ENCODE data around the gene TSHZ2.

DNA sequence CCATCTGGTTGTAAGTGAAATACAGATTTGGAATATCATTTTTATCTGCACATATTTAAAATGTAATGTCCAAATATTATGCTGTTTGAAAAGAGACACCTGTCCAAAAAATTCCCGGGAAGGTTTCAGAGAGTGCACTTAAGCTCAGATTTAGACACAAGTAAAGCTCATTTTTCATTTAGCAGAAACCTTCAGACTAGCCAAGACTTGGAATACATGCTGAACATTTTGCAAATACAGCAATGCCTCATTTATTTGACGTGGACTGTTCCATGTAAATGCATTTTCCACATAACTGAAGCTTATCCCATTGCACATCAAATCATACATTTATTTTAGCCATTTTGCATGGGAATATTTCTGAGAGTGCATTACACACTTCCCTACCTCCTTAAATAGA is 340.8 kb downstream of the TSHZ2 start:
- TF ChIP-seq, protein P1, sequence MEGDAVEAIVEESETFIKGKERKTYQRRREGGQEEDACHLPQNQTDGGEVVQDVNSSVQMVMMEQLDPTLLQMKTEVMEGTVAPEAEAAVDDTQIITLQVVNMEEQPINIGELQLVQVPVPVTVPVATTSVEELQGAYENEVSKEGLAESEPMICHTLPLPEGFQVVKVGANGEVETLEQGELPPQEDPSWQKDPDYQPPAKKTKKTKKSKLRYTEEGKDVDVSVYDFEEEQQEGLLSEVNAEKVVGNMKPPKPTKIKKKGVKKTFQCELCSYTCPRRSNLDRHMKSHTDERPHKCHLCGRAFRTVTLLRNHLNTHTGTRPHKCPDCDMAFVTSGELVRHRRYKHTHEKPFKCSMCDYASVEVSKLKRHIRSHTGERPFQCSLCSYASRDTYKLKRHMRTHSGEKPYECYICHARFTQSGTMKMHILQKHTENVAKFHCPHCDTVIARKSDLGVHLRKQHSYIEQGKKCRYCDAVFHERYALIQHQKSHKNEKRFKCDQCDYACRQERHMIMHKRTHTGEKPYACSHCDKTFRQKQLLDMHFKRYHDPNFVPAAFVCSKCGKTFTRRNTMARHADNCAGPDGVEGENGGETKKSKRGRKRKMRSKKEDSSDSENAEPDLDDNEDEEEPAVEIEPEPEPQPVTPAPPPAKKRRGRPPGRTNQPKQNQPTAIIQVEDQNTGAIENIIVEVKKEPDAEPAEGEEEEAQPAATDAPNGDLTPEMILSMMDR (IDR thresholded peaks at IDR 0.05 in 4 of 5, conservative IDR thresholded peaks at IDR 0.05 in 1 of 5): no peak
- no peak for TF ChIP-seq POLR2A (IDR thresholded peaks at IDR 0.05)
